Fibroblast of lung (primary cell): Measurements from ENCODE around the gene TRIM37.

Source experiments
- EZH2 ChIP-seq: IDR thresholded peaks from 2 replicates; pipeline ENCODE4 v1.5.1; 2012; ENCODE audit warnings: low read length, control low read depth, mild to moderate bottlenecking; ENCODE audit errors: missing control alignments
- TF ChIP-seq, protein P1 (sequence below), 2 donors: IDR thresholded peaks in 1 of 2; conservative IDR thresholded peaks in 1 of 2; 1 replicate in 1 of 2; 2 replicates in 1 of 2; pipeline ENCODE4 v1.5.1; 2011 to 2012; ENCODE audit warnings: low read length in 2 of 2, control low read depth in 1 of 2, inconsistent platforms in 1 of 2, low read depth in 1 of 2, mild to moderate bottlenecking in 1 of 2

- TF ChIP-seq, protein P1, sequence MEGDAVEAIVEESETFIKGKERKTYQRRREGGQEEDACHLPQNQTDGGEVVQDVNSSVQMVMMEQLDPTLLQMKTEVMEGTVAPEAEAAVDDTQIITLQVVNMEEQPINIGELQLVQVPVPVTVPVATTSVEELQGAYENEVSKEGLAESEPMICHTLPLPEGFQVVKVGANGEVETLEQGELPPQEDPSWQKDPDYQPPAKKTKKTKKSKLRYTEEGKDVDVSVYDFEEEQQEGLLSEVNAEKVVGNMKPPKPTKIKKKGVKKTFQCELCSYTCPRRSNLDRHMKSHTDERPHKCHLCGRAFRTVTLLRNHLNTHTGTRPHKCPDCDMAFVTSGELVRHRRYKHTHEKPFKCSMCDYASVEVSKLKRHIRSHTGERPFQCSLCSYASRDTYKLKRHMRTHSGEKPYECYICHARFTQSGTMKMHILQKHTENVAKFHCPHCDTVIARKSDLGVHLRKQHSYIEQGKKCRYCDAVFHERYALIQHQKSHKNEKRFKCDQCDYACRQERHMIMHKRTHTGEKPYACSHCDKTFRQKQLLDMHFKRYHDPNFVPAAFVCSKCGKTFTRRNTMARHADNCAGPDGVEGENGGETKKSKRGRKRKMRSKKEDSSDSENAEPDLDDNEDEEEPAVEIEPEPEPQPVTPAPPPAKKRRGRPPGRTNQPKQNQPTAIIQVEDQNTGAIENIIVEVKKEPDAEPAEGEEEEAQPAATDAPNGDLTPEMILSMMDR (conservative IDR thresholded peaks at IDR 0.05 in 1 of 2, IDR thresholded peaks at IDR 0.05 in 1 of 2; ENCODE audit: low read depth in 1 of 2, low read length in 2 of 2): no peak
- no peak for TF ChIP-seq EZH2
Observed at GRCh38 chr17:59026176-59026939, 80.3 kb downstream of the TRIM37 start.
